ENCODE results near the gene ZNF717. TPM values are rescaled to one million over a fixed set of nuclear protein-coding genes. Genes with fewer than 3 reads are reported as not detected.
"Not testable (repeated sequence)": the region's sequence is repeated elsewhere in the genome, so short reads cannot be mapped to it uniquely, and the experiment has no call there.

The ZNF717 gene
- 10 to 100 TPM in 1 of 2 donors, 1 to 10 TPM in 1; 9.5 to 10.5 TPM for total RNA-seq

GRCh38 chr3:75785081-75785755, at the start of gene ZNF717:
ZNF717 (minus strand) TSS chr3:75785549; CDS start chr3:75783362, 2,187 bp downstream.
- H3K4me1 ChIP-seq; intact Hi-C loops (cut with DNase I); H3K27me3 ChIP-seq; H3K9me3 ChIP-seq; H3K36me3 ChIP-seq: not testable (repeated sequence)
- peak within 1 kb of the TSS; percentile 89 for H3K4me3 ChIP-seq
- H3K9ac ChIP-seq (ENCODE audit: low read depth in 2 of 2, low read length in 2 of 2), result peak within 1 kb of the TSS in 1 of 2 donors; percentile 70
- DNase-seq, result peak; percentile 98
- H3K27ac ChIP-seq, result peak within 1 kb of the TSS; percentile 74

DNA sequence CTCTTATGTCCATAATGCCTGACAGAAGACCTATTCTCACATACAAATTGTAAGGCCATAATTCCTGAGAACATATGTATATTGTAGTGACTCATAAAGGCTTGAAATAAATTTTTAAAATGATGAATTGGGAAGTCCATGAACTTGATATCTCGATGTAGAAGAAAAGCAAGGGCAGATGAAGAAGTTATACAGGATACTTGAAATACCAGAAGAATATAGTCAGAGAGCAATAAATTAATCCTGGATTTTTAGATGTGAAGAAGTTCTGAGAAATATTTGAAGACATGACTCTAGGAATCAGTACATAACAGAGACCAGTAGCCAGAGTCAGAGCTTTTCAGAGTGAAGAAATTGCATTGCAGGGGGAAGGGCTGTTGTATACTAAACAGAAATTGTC, 45.7 kb upstream of the ZNF717 start:
- H3K36me3 ChIP-seq; H3K9me3 ChIP-seq; H3K27ac ChIP-seq; H3K4me1 ChIP-seq; intact Hi-C loops (cut with DNase I); H3K9ac ChIP-seq (ENCODE audit: low read depth in 2 of 2, low read length in 2 of 2); H3K27me3 ChIP-seq; DNase-seq; H3K4me3 ChIP-seq: not testable (repeated sequence)

- H3K9me3 ChIP-seq; intact Hi-C loops (cut with DNase I); H3K36me3 ChIP-seq; H3K27ac ChIP-seq; H3K9ac ChIP-seq (ENCODE audit: low read depth in 2 of 2, low read length in 2 of 2); H3K4me1 ChIP-seq; DNase-seq; H3K27me3 ChIP-seq; H3K4me3 ChIP-seq: not testable (repeated sequence)
Observed at GRCh38 chr3:75818019-75818418, 32.7 kb upstream of the ZNF717 start.

GRCh38 chr3:75816287-75817180, 31.2 kb upstream of the ZNF717 start:
- H3K9ac ChIP-seq (ENCODE audit: low read depth in 2 of 2, low read length in 2 of 2); H3K9me3 ChIP-seq; H3K27ac ChIP-seq; intact Hi-C loops (cut with DNase I); H3K27me3 ChIP-seq; H3K4me1 ChIP-seq; DNase-seq; H3K36me3 ChIP-seq; H3K4me3 ChIP-seq: not testable (repeated sequence)

- H3K4me3 ChIP-seq, result no peak overlapping the region
- TF ChIP-seq, protein P1, sequence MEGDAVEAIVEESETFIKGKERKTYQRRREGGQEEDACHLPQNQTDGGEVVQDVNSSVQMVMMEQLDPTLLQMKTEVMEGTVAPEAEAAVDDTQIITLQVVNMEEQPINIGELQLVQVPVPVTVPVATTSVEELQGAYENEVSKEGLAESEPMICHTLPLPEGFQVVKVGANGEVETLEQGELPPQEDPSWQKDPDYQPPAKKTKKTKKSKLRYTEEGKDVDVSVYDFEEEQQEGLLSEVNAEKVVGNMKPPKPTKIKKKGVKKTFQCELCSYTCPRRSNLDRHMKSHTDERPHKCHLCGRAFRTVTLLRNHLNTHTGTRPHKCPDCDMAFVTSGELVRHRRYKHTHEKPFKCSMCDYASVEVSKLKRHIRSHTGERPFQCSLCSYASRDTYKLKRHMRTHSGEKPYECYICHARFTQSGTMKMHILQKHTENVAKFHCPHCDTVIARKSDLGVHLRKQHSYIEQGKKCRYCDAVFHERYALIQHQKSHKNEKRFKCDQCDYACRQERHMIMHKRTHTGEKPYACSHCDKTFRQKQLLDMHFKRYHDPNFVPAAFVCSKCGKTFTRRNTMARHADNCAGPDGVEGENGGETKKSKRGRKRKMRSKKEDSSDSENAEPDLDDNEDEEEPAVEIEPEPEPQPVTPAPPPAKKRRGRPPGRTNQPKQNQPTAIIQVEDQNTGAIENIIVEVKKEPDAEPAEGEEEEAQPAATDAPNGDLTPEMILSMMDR (IDR thresholded peaks at IDR 0.05), result no peak
- H3K27ac ChIP-seq, result no peak overlapping the region
- DNase-seq, result no peak
- no peaks in the 10 kb centered on the region for H3K4me1 ChIP-seq
- no peaks in the 10 kb centered on the region for H3K36me3 ChIP-seq
- intact Hi-C loops (cut with DNase I), result no loop called here
- no peak overlapping the region for H3K9ac ChIP-seq (ENCODE audit: low read depth in 2 of 2, low read length in 2 of 2)
- no peaks in the 10 kb centered on the region for H3K27me3 ChIP-seq
- no peaks in the 10 kb centered on the region for H3K9me3 ChIP-seq
Observed at GRCh38 chr3:75814797-75815196, 29.4 kb upstream of the ZNF717 start.

- intact Hi-C loops (cut with DNase I), result no loop called here
- no peaks in the 10 kb centered on the region for H3K4me1 ChIP-seq
- no peaks in the 10 kb centered on the region for H3K9me3 ChIP-seq
- DNase-seq, result no peak
- TF ChIP-seq, protein P1 (IDR thresholded peaks at IDR 0.05), result no peak
- H3K27ac ChIP-seq, result no peak overlapping the region
- no peak overlapping the region for H3K9ac ChIP-seq (ENCODE audit: low read depth in 2 of 2, low read length in 2 of 2)
- H3K36me3 ChIP-seq, result no peaks in the 10 kb centered on the region
- no peak overlapping the region for H3K4me3 ChIP-seq
- H3K27me3 ChIP-seq, result no peaks in the 10 kb centered on the region
Observed at GRCh38 chr3:75782506-75782905, 2.8 kb downstream of the ZNF717 start.

DNA sequence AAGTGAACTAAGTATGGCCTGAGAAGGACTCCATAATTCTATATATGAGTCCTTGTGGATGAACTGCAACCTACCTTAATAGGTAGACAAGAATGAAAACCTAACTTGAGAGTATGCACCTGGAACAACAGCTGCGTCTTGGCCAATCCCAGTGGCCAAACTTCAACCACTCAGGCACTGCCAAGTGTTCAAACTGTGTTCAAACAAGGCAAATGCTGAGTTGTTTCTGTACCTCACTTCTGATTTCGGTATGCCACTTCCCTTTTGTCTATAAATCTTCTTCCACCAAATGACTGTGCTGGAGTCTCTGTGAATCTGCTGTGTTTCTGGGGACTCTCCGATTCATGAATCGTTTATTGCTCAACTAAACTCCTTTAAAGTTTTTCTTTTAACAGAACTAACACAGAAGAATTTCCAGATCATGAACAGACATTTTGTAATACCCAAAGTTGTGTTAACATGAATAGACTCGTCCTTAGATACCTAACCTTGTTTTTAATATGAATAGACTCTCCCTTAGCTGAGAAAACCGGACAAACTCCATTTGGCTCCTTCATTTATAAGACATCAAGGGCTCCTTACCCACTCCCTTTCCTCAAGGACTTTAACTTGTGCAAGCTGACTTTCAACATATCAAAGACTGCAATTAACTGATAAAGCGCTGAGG, 4.1 kb downstream of the ZNF717 start:
- H3K4me1 ChIP-seq, result no peaks in the 10 kb centered on the region
- H3K4me3 ChIP-seq, result no peak overlapping the region
- H3K9me3 ChIP-seq, result no peaks in the 10 kb centered on the region
- intact Hi-C loops (cut with DNase I), result no loop called here
- DNase-seq, result no peak
- no peak overlapping the region for H3K27ac ChIP-seq
- H3K9ac ChIP-seq (ENCODE audit: low read depth in 2 of 2, low read length in 2 of 2), result no peak overlapping the region
- TF ChIP-seq, protein P1 (IDR thresholded peaks at IDR 0.05), result no peak
- H3K36me3 ChIP-seq, result no peaks in the 10 kb centered on the region
- no peaks in the 10 kb centered on the region for H3K27me3 ChIP-seq

- DNase-seq; H3K4me1 ChIP-seq; H3K36me3 ChIP-seq; H3K9ac ChIP-seq (ENCODE audit: low read depth in 2 of 2, low read length in 2 of 2); H3K27ac ChIP-seq; intact Hi-C loops (cut with DNase I); H3K9me3 ChIP-seq; H3K27me3 ChIP-seq; H3K4me3 ChIP-seq: not testable (repeated sequence)
Observed at GRCh38 chr3:75777742-75778141, 7.6 kb downstream of the ZNF717 start.

GRCh38 chr3:75771631-75772030, 13.7 kb downstream of the ZNF717 start:
- H3K36me3 ChIP-seq; H3K4me1 ChIP-seq; H3K4me3 ChIP-seq; intact Hi-C loops (cut with DNase I); H3K27ac ChIP-seq; H3K9ac ChIP-seq (ENCODE audit: low read depth in 2 of 2, low read length in 2 of 2); DNase-seq; H3K9me3 ChIP-seq; H3K27me3 ChIP-seq: not testable (repeated sequence)
